HG03103 (cell line): ENCODE results near the gene TSPAN5.

ENCODE experiments used
- ATAC-seq: cut with Tn5 transposase; IDR thresholded peaks from one replicate; pipeline ENCODE4 v1.9.1; 2021; ENCODE audit warnings: low read depth; ENCODE audit not compliant: unreplicated experiment

The TSPAN5 gene

GRCh38 chr4:98423009-98423408 lies 235.4 kb downstream of the TSPAN5 start:
- ATAC-seq = no peak

- no peak for ATAC-seq
These were observed 237.3 kb downstream of the TSPAN5 start for GRCh38 chr4:98421111-98421510.
